ENCODE measurements around the gene IPO9.

DNA sequence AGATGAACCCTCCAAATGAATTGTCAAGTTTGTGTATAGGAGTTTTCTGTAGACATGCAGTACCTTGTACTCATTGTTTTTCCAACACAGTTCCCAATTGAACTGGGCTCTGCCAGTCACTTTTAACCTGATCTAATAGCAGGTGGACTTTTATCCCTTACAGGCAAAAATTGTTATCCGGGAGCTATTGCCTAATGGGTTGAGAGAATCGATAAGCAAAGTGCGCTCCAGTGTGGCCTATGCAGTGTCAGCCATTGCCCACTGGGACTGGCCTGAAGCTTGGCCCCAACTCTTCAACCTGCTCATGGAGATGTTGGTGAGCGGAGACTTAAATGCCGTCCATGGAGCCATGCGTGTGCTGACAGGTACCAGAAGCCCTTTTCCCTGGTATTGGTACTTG, 19.3 kb downstream of the IPO9 start:
- TF ChIP-seq YY1 (IDR thresholded peaks at IDR 0.05; ENCODE audit: low read depth, low read length) (no peak), EP300 (IDR thresholded peaks at IDR 0.05; ENCODE audit: borderline replicate concordance in 1 of 2, control insufficient read depth in 1 of 2, low read depth in 2 of 2, low read length in 2 of 2) (no peak), EZH2 (IDR thresholded peaks at IDR 0.05; ENCODE audit: borderline replicate concordance, control insufficient read depth, low read depth, low read length) (no peak), JUND (IDR thresholded peaks at IDR 0.05; ENCODE audit: low read depth, low read length) (no peak), MYC (IDR thresholded peaks at IDR 0.05; ENCODE audit: insufficient read depth, insufficient read length, insufficient replicate concordance, low read length, severe bottlenecking) (no peak), FOS (IDR thresholded peaks at IDR 0.05; ENCODE audit: borderline replicate concordance, extremely low read depth, insufficient read length) (no peak), SIX5 (IDR thresholded peaks at IDR 0.05; ENCODE audit: low read depth, low read length, severe bottlenecking) (no peak), ESRRA (IDR thresholded peaks at IDR 0.05; ENCODE audit: low read length) (no peak), POLR2AphosphoS5 (IDR thresholded peaks at IDR 0.05; ENCODE audit: low read length) (no peak), CBX5 (IDR thresholded peaks at IDR 0.05; ENCODE audit: low read depth) (no peak)
- TF ChIP-seq, protein P1, sequence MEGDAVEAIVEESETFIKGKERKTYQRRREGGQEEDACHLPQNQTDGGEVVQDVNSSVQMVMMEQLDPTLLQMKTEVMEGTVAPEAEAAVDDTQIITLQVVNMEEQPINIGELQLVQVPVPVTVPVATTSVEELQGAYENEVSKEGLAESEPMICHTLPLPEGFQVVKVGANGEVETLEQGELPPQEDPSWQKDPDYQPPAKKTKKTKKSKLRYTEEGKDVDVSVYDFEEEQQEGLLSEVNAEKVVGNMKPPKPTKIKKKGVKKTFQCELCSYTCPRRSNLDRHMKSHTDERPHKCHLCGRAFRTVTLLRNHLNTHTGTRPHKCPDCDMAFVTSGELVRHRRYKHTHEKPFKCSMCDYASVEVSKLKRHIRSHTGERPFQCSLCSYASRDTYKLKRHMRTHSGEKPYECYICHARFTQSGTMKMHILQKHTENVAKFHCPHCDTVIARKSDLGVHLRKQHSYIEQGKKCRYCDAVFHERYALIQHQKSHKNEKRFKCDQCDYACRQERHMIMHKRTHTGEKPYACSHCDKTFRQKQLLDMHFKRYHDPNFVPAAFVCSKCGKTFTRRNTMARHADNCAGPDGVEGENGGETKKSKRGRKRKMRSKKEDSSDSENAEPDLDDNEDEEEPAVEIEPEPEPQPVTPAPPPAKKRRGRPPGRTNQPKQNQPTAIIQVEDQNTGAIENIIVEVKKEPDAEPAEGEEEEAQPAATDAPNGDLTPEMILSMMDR (IDR thresholded peaks at IDR 0.05 in 2 of 3, conservative IDR thresholded peaks at IDR 0.05 in 1 of 3; ENCODE audit: control insufficient read depth in 2 of 3, extremely low read depth in 1 of 3, insufficient read depth in 1 of 3, low read depth in 3 of 3, low read length in 3 of 3) = no peak

Measured in GM12878 (cell line).